Mesodermal cell (in vitro differentiated cells): ENCODE results near the gene KRTAP9-4.
A peak's percentile ranks its signal among the peaks of the same experiment; 100 is the strongest.
"Not testable (repeated sequence)": the region's sequence is repeated elsewhere in the genome, so short reads cannot be mapped to it uniquely, and the experiment has no call there.

Experiments
- H3K27ac ChIP-seq: 2 replicates; pipeline ENCODE4 v1.7.0; 2013; ENCODE audit warnings: mild to moderate bottlenecking, low read depth, low read length, moderate library complexity; ENCODE audit not compliant: severe bottlenecking
- H3K36me3 ChIP-seq: 2 replicates; pipeline ENCODE4 v1.7.1; 2013; ENCODE audit warnings: mild to moderate bottlenecking, low read length, moderate library complexity; ENCODE audit not compliant: control insufficient read depth, insufficient read depth
- H3K4me1 ChIP-seq: one replicate; pipeline ENCODE4 v1.7.1; 2013; ENCODE audit warnings: mild to moderate bottlenecking, low read length; ENCODE audit not compliant: insufficient read depth, control insufficient read depth, poor library complexity, severe bottlenecking
- H3K4me3 ChIP-seq: 2 replicates; pipeline ENCODE4 v1.7.0; 2013; ENCODE audit warnings: low read length, control low read depth, mild to moderate bottlenecking; ENCODE audit not compliant: insufficient read depth, poor library complexity, severe bottlenecking; ENCODE audit errors: extremely low read depth
- H3K9me3 ChIP-seq: 2 replicates; pipeline ENCODE4 v1.7.1; 2013; ENCODE audit warnings: mild to moderate bottlenecking, low read length, moderate library complexity; ENCODE audit not compliant: control insufficient read depth
- WGBS, 2 experiments: methylation state at CpG; one replicate each; pipeline ENCODE4 v1.1.5; 2013; ENCODE audit warnings: missing lambda C conversion rate in 2 of 2; ENCODE audit not compliant: insufficient coverage in 2 of 2; 5-methylcytosine and 5-hydroxymethylcytosine counted together

Gene KRTAP9-4

GRCh38 chr17:41265078-41265477 is 15.6 kb downstream of the KRTAP9-4 start, which contains the start of gene KRTAP9-6:
Gene KRTAP9-6 (plus strand): TSS chr17:41265378. CDS start chr17:41265378, 0 bp downstream.
- Histone ChIP-seq H3K9me3 (no peaks in the 10 kb centered on the region), H3K27ac (no peak within 1 kb of the TSS), H3K36me3 (no peaks in the 10 kb centered on the region), H3K4me1 (no peaks in the 10 kb centered on the region), H3K4me3 (no peak within 1 kb of the TSS)
- WGBS, 2 experiments: 70 to 83% methylated on average over 1 to 2 of the region's 2 CpGs

GRCh38 chr17:41267711-41268110 is 18.2 kb downstream of the KRTAP9-4 start:
- Histone ChIP-seq H3K36me3 (no peaks in the 10 kb centered on the region), H3K9me3 (no peaks in the 10 kb centered on the region), H3K4me3 (no peak overlapping the region), H3K4me1 (no peaks in the 10 kb centered on the region), H3K27ac (no peak overlapping the region)
- WGBS, 2 experiments: no CpG with 5 or more reads among the region's 3 CpGs

- H3K27ac ChIP-seq, H3K36me3 ChIP-seq, H3K4me3 ChIP-seq, H3K9me3 ChIP-seq, H3K4me1 ChIP-seq: not testable (repeated sequence)
- WGBS, 2 experiments: 50% methylated on average over 1 of the region's 1 CpG; no CpG with 5 or more reads in 1 of the 2 experiments
These were observed 21.8 kb downstream of the KRTAP9-4 start for GRCh38 chr17:41271323-41271722.

- Histone ChIP-seq H3K4me1 (no peaks in the 10 kb centered on the region), H3K9me3 (no peaks in the 10 kb centered on the region), H3K27ac (no peak overlapping the region), H3K36me3 (no peaks in the 10 kb centered on the region), H3K4me3 (no peak overlapping the region)
- WGBS, 2 experiments: 60 to 67% methylated on average over 1 of the region's 1 CpG
These were observed 22.4 kb downstream of the KRTAP9-4 start for GRCh38 chr17:41271858-41272257.

- not testable (repeated sequence) for H3K4me3 ChIP-seq, H3K4me1 ChIP-seq, H3K27ac ChIP-seq, H3K36me3 ChIP-seq, H3K9me3 ChIP-seq
- WGBS, 2 experiments: 74 to 89% methylated on average over 3 of the region's 3 CpGs
These were observed 26.2 kb downstream of the KRTAP9-4 start, which contains the start of gene KRTAP9-7 for GRCh38 chr17:41275648-41276190. Gene KRTAP9-7 (plus strand): TSS chr17:41275698. CDS start chr17:41275698, 0 bp downstream.

- H3K27ac ChIP-seq: no peak overlapping the region
- no peaks in the 10 kb centered on the region for H3K9me3 ChIP-seq
- H3K4me1 ChIP-seq: peaks cover 4% of the 10 kb centered on the region
- H3K36me3 ChIP-seq: no peaks in the 10 kb centered on the region
- H3K4me3 ChIP-seq: no peak overlapping the region
- WGBS, 2 experiments: 83 to 86% methylated on average over 1 to 2 of the region's 3 CpGs
These were observed 28.9 kb downstream of the KRTAP9-4 start for GRCh38 chr17:41278176-41278955.

- 84 to 100% methylated on average over 1 to 2 of the region's 3 CpGs for WGBS, 2 experiments
- Histone ChIP-seq H3K36me3 (no peaks in the 10 kb centered on the region), H3K4me3 (no peak overlapping the region), H3K27ac (peak overlapping the region; percentile 60), H3K9me3 (no peaks in the 10 kb centered on the region), H3K4me1 (peaks cover 20% of the 10 kb centered on the region)
These were observed 34.6 kb downstream of the KRTAP9-4 start for GRCh38 chr17:41284043-41284442.

- Histone ChIP-seq H3K4me1 (peaks cover 20% of the 10 kb centered on the region), H3K9me3 (no peaks in the 10 kb centered on the region), H3K36me3 (no peaks in the 10 kb centered on the region), H3K27ac (no peak overlapping the region), H3K4me3 (no peak overlapping the region)
- WGBS, 2 experiments: 71% methylated on average over 1 of the region's 2 CpGs; no CpG with 5 or more reads in 1 of the 2 experiments
These were observed 35.1 kb downstream of the KRTAP9-4 start for GRCh38 chr17:41284546-41284945.

GRCh38 chr17:41287050-41287449 is 37.6 kb downstream of the KRTAP9-4 start:
- H3K9me3 ChIP-seq: no peaks in the 10 kb centered on the region
- H3K27ac ChIP-seq: no peak overlapping the region
- H3K4me3 ChIP-seq: no peak overlapping the region
- peaks cover 20% of the 10 kb centered on the region for H3K4me1 ChIP-seq
- no peaks in the 10 kb centered on the region for H3K36me3 ChIP-seq
- 80 to 100% methylated on average over 1 of the region's 3 CpGs for WGBS, 2 experiments

- Histone ChIP-seq H3K4me3 (no peak overlapping the region), H3K4me1 (no peaks in the 10 kb centered on the region), H3K9me3 (no peaks in the 10 kb centered on the region), H3K36me3 (no peaks in the 10 kb centered on the region), H3K27ac (no peak overlapping the region)
- WGBS, 2 experiments: 92 to 94% methylated on average over 1 of the region's 1 CpG
These were observed 44.5 kb downstream of the KRTAP9-4 start for GRCh38 chr17:41294016-41294415.

GRCh38 chr17:41296846-41297245 is 47.4 kb downstream of the KRTAP9-4 start:
- no peak overlapping the region for H3K4me3 ChIP-seq
- no peaks in the 10 kb centered on the region for H3K36me3 ChIP-seq
- no CpG with 5 or more reads among the region's 1 CpG for WGBS, 2 experiments
- H3K4me1 ChIP-seq: no peaks in the 10 kb centered on the region
- H3K27ac ChIP-seq: no peak overlapping the region
- H3K9me3 ChIP-seq: no peaks in the 10 kb centered on the region
